ENCODE results near the gene MTIF3.

GRCh38 chr13:27482983-27483382 lies 32.6 kb upstream of the MTIF3 start:
- TF ChIP-seq, protein P1, sequence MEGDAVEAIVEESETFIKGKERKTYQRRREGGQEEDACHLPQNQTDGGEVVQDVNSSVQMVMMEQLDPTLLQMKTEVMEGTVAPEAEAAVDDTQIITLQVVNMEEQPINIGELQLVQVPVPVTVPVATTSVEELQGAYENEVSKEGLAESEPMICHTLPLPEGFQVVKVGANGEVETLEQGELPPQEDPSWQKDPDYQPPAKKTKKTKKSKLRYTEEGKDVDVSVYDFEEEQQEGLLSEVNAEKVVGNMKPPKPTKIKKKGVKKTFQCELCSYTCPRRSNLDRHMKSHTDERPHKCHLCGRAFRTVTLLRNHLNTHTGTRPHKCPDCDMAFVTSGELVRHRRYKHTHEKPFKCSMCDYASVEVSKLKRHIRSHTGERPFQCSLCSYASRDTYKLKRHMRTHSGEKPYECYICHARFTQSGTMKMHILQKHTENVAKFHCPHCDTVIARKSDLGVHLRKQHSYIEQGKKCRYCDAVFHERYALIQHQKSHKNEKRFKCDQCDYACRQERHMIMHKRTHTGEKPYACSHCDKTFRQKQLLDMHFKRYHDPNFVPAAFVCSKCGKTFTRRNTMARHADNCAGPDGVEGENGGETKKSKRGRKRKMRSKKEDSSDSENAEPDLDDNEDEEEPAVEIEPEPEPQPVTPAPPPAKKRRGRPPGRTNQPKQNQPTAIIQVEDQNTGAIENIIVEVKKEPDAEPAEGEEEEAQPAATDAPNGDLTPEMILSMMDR (conservative IDR thresholded peaks at IDR 0.05 in 1 of 2, IDR thresholded peaks at IDR 0.05 in 1 of 2; ENCODE audit: extremely low read depth in 1 of 2, insufficient read depth in 1 of 2, low read depth in 1 of 2, low read length in 2 of 2): no peak
- no peak for TF ChIP-seq EZH2 (IDR thresholded peaks at IDR 0.05; ENCODE audit: borderline replicate concordance, low read length)
